Testis (tissue), 3 donors: ENCODE results near the gene APBB1. TPM values are rescaled to one million over a fixed set of nuclear protein-coding genes. Genes with fewer than 3 reads are reported as not detected.

Experiments
- DNase-seq: peaks from one replicate; pipeline ENCODE4 v3.0.0-alpha.2; 2019
- H3K27ac ChIP-seq, 2 donors: fragments of 200-600 bp; sonication (generic); one replicate each; pipeline ENCODE4 v1.5.1; 2019
- H3K27me3 ChIP-seq: fragments of 200-600 bp; sonication (generic); one replicate; pipeline ENCODE4 v1.5.1; 2019
- H3K36me3 ChIP-seq: fragments of 200-600 bp; sonication (generic); one replicate; pipeline ENCODE4 v1.5.1; 2017; ENCODE audit warnings: low read depth; ENCODE audit errors: missing control alignments
- H3K4me1 ChIP-seq: fragments of 200-600 bp; sonication (generic); one replicate; pipeline ENCODE4 v1.5.1; 2019
- H3K4me3 ChIP-seq, 2 donors: fragments of 200-600 bp; sonication (generic); one replicate each; pipeline ENCODE4 v1.5.1; 2017 to 2019
- H3K9me3 ChIP-seq: fragments of 200-600 bp; sonication (generic); one replicate; pipeline ENCODE4 v1.5.1; 2017
- POLR2A ChIP-seq: fragments of 450-650 bp; IDR thresholded peaks from one replicate; pipeline ENCODE4 v1.6.1; 2017; ENCODE audit warnings: antibody characterized with exemption, mild to moderate bottlenecking, moderate library complexity
- WGBS, 2 donors: methylation state at CpG; one replicate each; pipeline ENCODE4 v1.1.5; 2018; 5-methylcytosine and 5-hydroxymethylcytosine counted together
- intact Hi-C: fragments of 100-400 bp; cut with DNase I; formaldehyde crosslinking; loops from one replicate; pipeline ENCODE4 v1.15.1; 2023; ENCODE audit warnings: low total_unique reads
- polyA plus RNA-seq: library from polyadenylated mRNA; stranded (reverse); fragments of 350-450 nt; fragmentation: Illumina TruSeq; extraction: RNeasy Lipid Tissue Mini Kit (QIAGEN cat#74804); gene quantifications from one replicate; pipeline ENCODE4 v1.2.3, GENCODE V29; 2014; ENCODE audit warnings: low read depth, low replicate concordance; ENCODE audit not compliant: insufficient read depth
- total RNA-seq, 2 donors: library from RNA; depleted of rRNA; stranded (reverse); fragments of >200 nt; gene quantifications; one replicate each; pipeline ENCODE4 v1.2.3, GENCODE V29; 2016
- TF ChIP-seq, protein P1 (sequence below), 3 experiments: fragments of 450-650 bp in 2 of 3; fragments of 200-600 bp in 1 of 3; sonication (generic) in 1 of 3; IDR thresholded peaks; one replicate each; pipeline ENCODE4 v1.5.1; 2016 to 2019; ENCODE audit warnings: antibody characterized with exemption in 3 of 3, mild to moderate bottlenecking in 2 of 3, moderate library complexity in 1 of 3

APBB1 gene
- total and polyA plus RNA-seq, 3 donors from 2014 or later: 42.6 to 57.3 (median 43.7) TPM

- no peak for DNase-seq
Measured at GRCh38 chr11:6351782-6352382, 67.0 kb downstream of the APBB1 start.

DNA sequence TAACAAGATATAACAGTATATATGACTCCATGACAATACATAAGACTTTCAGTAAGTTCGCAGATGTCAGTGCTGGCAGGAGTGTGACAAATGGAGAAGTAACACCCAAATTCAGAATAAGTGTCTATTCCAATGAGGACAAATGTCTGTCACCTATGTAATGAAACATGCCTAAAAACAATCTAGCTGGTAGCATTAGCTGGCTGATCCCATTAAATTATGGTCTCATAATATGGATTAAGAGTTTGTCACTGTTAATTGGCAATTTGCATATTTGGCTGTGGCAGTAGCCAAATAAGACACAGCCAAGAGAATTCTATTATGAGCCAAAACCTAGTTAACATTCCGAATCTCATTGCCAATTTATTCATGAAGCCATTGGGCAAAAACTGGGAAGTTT, 68.4 kb downstream of the APBB1 start:
- Histone ChIP-seq H3K27ac (no peak overlapping the region), H3K4me1 (no peaks in the 10 kb centered on the region), H3K27me3 (no peaks in the 10 kb centered on the region), H3K9me3 (no peaks in the 10 kb centered on the region), H3K36me3 (no peaks in the 10 kb centered on the region), H3K4me3 (no peak overlapping the region)
- no peak for DNase-seq
- TF ChIP-seq, protein P1, sequence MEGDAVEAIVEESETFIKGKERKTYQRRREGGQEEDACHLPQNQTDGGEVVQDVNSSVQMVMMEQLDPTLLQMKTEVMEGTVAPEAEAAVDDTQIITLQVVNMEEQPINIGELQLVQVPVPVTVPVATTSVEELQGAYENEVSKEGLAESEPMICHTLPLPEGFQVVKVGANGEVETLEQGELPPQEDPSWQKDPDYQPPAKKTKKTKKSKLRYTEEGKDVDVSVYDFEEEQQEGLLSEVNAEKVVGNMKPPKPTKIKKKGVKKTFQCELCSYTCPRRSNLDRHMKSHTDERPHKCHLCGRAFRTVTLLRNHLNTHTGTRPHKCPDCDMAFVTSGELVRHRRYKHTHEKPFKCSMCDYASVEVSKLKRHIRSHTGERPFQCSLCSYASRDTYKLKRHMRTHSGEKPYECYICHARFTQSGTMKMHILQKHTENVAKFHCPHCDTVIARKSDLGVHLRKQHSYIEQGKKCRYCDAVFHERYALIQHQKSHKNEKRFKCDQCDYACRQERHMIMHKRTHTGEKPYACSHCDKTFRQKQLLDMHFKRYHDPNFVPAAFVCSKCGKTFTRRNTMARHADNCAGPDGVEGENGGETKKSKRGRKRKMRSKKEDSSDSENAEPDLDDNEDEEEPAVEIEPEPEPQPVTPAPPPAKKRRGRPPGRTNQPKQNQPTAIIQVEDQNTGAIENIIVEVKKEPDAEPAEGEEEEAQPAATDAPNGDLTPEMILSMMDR (IDR thresholded peaks at IDR 0.05): no peak
- no peak for TF ChIP-seq POLR2A
- intact Hi-C loops: no loop called here
- WGBS, 2 donors: 70 to 90% methylated on average over 2 of the region's 2 CpGs

More at GRCh38 chr11:6351782-6352382, 67.0 kb downstream of the APBB1 start:
- no peak overlapping the region for H3K27ac ChIP-seq
- no peaks in the 10 kb centered on the region for H3K36me3 ChIP-seq
- no peaks in the 10 kb centered on the region for H3K4me1 ChIP-seq
- H3K4me3 ChIP-seq: no peak overlapping the region
- H3K27me3 ChIP-seq: no peaks in the 10 kb centered on the region
- TF ChIP-seq, protein P1 (IDR thresholded peaks at IDR 0.05): no peak
- TF ChIP-seq POLR2A: no peak
- no peaks in the 10 kb centered on the region for H3K9me3 ChIP-seq
- intact Hi-C loops: no loop called here
- 88% methylated on average over 5 of the region's 5 CpGs for WGBS, 2 donors

- no peaks in the 10 kb centered on the region for H3K27me3 ChIP-seq
- H3K36me3 ChIP-seq: no peaks in the 10 kb centered on the region
- intact Hi-C loops: no loop called here
- DNase-seq: no peak
- H3K27ac ChIP-seq: no peak overlapping the region
- H3K4me1 ChIP-seq: no peaks in the 10 kb centered on the region
- H3K9me3 ChIP-seq: no peaks in the 10 kb centered on the region
- TF ChIP-seq, protein P1 (IDR thresholded peaks at IDR 0.05): no peak
- no peak for TF ChIP-seq POLR2A
- no peak overlapping the region for H3K4me3 ChIP-seq
Measured at GRCh38 chr11:6350043-6350442, 68.9 kb downstream of the APBB1 start.

DNA sequence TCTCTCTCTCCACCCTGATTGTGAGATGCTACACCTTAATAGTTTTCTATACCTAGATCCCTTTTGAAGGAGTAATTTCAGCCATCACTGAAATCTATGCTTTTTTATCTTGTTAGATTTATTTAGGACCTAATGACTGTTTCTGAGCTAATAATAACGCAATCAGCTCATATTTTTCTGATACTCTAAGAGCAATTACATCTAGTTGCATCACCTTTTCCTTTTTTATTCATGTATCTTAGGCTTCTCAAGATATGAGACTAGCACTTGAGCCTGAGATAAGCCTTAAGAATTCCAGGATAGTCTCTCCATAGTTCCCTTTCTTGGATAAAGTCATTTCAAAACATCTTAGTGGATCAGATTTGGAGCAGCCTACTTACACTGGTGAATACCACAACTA, 73.5 kb downstream of the APBB1 start:
- no peaks in the 10 kb centered on the region for H3K27me3 ChIP-seq
- WGBS, 2 donors: 94 to 97% methylated on average over 1 of the region's 1 CpG
- intact Hi-C loops: no loop called here
- no peak overlapping the region for H3K27ac ChIP-seq
- H3K36me3 ChIP-seq: no peaks in the 10 kb centered on the region
- no peaks in the 10 kb centered on the region for H3K9me3 ChIP-seq
- no peaks in the 10 kb centered on the region for H3K4me1 ChIP-seq
- DNase-seq: no peak
- TF ChIP-seq POLR2A: no peak
- TF ChIP-seq, protein P1 (IDR thresholded peaks at IDR 0.05): no peak
- no peak overlapping the region for H3K4me3 ChIP-seq

Other genes with a start within 250 kb of the APBB1 start
- under 1 TPM in 1 of 2 donors, not detected in 1; 0.68 TPM for gene OR52B2, start 248.8 kb downstream of the APBB1 start, total RNA-seq
- gene OR52B2, start 248.8 kb downstream of the APBB1 start, polyA plus RNA-seq: not detected
- gene OR52W1, start 219.9 kb downstream of the APBB1 start, total RNA-seq: not detected
- not detected for gene OR52W1, start 219.9 kb downstream of the APBB1 start, polyA plus RNA-seq
- 10 to 100 TPM; 10.1 to 38.5 TPM for gene C11orf42, start 213.5 kb downstream of the APBB1 start, total RNA-seq
- 28.9 TPM for gene C11orf42, start 213.5 kb downstream of the APBB1 start, polyA plus RNA-seq
- 100 to 1,000 TPM; 134 to 156 TPM for gene FHIP1B, start 184.5 kb downstream of the APBB1 start, total RNA-seq
- 98.3 TPM for gene FHIP1B, start 184.5 kb downstream of the APBB1 start, polyA plus RNA-seq
- gene CNGA4, start 180.0 kb downstream of the APBB1 start, total RNA-seq: 1 to 10 TPM; 7.9 to 9.1 TPM
- gene CNGA4, start 180.0 kb downstream of the APBB1 start, polyA plus RNA-seq: 14.4 TPM
- under 1 TPM; 0.37 to 0.63 TPM for gene CCKBR, start 159.3 kb downstream of the APBB1 start, total RNA-seq
- 0.47 TPM for gene CCKBR, start 159.3 kb downstream of the APBB1 start, polyA plus RNA-seq
- gene CAVIN3, start 98.6 kb downstream of the APBB1 start, total RNA-seq: 100 to 1,000 TPM; 103 to 177 TPM
- 237 TPM for gene CAVIN3, start 98.6 kb downstream of the APBB1 start, polyA plus RNA-seq
- 10 to 100 TPM; 30.4 to 41.2 TPM for gene SMPD1, start 28.6 kb downstream of the APBB1 start, total RNA-seq
- gene SMPD1, start 28.6 kb downstream of the APBB1 start, polyA plus RNA-seq: 27.4 TPM
- 1 to 10 TPM; 2.7 to 4.2 TPM for gene HPX, start 21.9 kb upstream of the APBB1 start, total RNA-seq
- 3.1 TPM for gene HPX, start 21.9 kb upstream of the APBB1 start, polyA plus RNA-seq
- 10 to 100 TPM; 29.4 TPM for gene TRIM3, start 54.8 kb upstream of the APBB1 start, total RNA-seq
- 15.0 TPM for gene TRIM3, start 54.8 kb upstream of the APBB1 start, polyA plus RNA-seq
- 10 to 100 TPM; 70.2 to 80.1 TPM for gene ARFIP2, start 62.2 kb upstream of the APBB1 start, total RNA-seq
- 56.1 TPM for gene ARFIP2, start 62.2 kb upstream of the APBB1 start, polyA plus RNA-seq
- 10 to 100 TPM; 49.1 to 55.1 TPM for gene TIMM10B, start 62.4 kb upstream of the APBB1 start, total RNA-seq
- 37.0 TPM for gene TIMM10B, start 62.4 kb upstream of the APBB1 start, polyA plus RNA-seq
- gene DNHD1, start 78.2 kb upstream of the APBB1 start, total RNA-seq: 100 to 1,000 TPM in 1 of 2 donors, 10 to 100 TPM in 1; 66.3 to 103 TPM
- 83.2 TPM for gene DNHD1, start 78.2 kb upstream of the APBB1 start, polyA plus RNA-seq
- 10 to 100 TPM; 17.5 to 18.5 TPM for gene RRP8, start 184.5 kb upstream of the APBB1 start, total RNA-seq
- 29.6 TPM for gene RRP8, start 184.5 kb upstream of the APBB1 start, polyA plus RNA-seq
- gene ILK, start 184.7 kb upstream of the APBB1 start, total RNA-seq: 100 to 1,000 TPM in 1 of 2 donors, 10 to 100 TPM in 1; 79.1 to 109 TPM
- gene ILK, start 184.7 kb upstream of the APBB1 start, polyA plus RNA-seq: 122 TPM
- gene TAF10, start 193.1 kb upstream of the APBB1 start, total RNA-seq: 100 to 1,000 TPM; 123 to 210 TPM
- 389 TPM for gene TAF10, start 193.1 kb upstream of the APBB1 start, polyA plus RNA-seq
- gene TPP1, start 200.3 kb upstream of the APBB1 start, total RNA-seq: 100 to 1,000 TPM; 134 to 151 TPM
- 60.9 TPM for gene TPP1, start 200.3 kb upstream of the APBB1 start, polyA plus RNA-seq
- gene DCHS1, start 236.7 kb upstream of the APBB1 start, total RNA-seq: 1 to 10 TPM; 7.1 to 8.8 TPM
- 14.2 TPM for gene DCHS1, start 236.7 kb upstream of the APBB1 start, polyA plus RNA-seq